Natural killer cell treated with Interleukin-12 subunit alpha and Interleukin-12 subunit beta and Interleukin-15 and Interleukin-18, amount 100 ng/mL, for 72 hours (primary cell): ENCODE measurements around the gene BACH2. TPM values are rescaled to one million over a fixed set of nuclear protein-coding genes. Genes with fewer than 3 reads are reported as not detected.
"Not testable (repeated sequence)": the region's sequence is repeated elsewhere in the genome, so short reads cannot be mapped to it uniquely, and the experiment has no call there.

Experiments
- ATAC-seq, 2 donors: fragments of 150-1000 bp; cut with Tn5 transposase in 1 of 2; sonication (Bioruptor Pico), chemical (Tn5 transposase) in 1 of 2; 2 replicates each; pipeline ENCODE4 v1.10.0; 2021
- DNase-seq: peaks from one replicate; pipeline ENCODE4 v3.0.0; 2022; ENCODE audit warnings: low spot score
- H3K27ac Mint-ChIP-seq, 2 donors: 1 replicate in 1 of 2; 2 replicates in 1 of 2; pipeline ENCODE4 v1.8.0; 2022; ENCODE audit warnings: mixed read lengths in 2 of 2, mild to moderate bottlenecking in 1 of 2, moderate library complexity in 1 of 2
- H3K27me3 Mint-ChIP-seq, 2 donors: 1 replicate in 1 of 2; 2 replicates in 1 of 2; pipeline ENCODE4 v1.8.0; 2022; ENCODE audit warnings: mixed read lengths in 2 of 2
- H3K36me3 Mint-ChIP-seq: one replicate; pipeline ENCODE4 v1.8.0; 2022; ENCODE audit warnings: mixed read lengths
- H3K4me1 Mint-ChIP-seq, 2 donors: 1 replicate in 1 of 2; 2 replicates in 1 of 2; pipeline ENCODE4 v1.8.0; 2022; ENCODE audit warnings: low read depth in 2 of 2, mixed read lengths in 2 of 2, mild to moderate bottlenecking in 1 of 2
- H3K4me3 Mint-ChIP-seq: one replicate; pipeline ENCODE4 v1.8.0; 2022; ENCODE audit warnings: mixed read lengths
- H3K9me3 Mint-ChIP-seq: 2 replicates; pipeline ENCODE4 v1.8.0; 2022; ENCODE audit warnings: mixed read lengths
- total RNA-seq, 2 donors: library from RNA; stranded (reverse); gene quantifications; one replicate each; pipeline ENCODE4 v1.2.3, GENCODE V29; 2022

The BACH2 gene
- total RNA-seq, 2 donors from 2014 or later = 3.1 to 5.8 TPM

GRCh38 chr6:90217506-90218127 lies 79.0 kb downstream of the BACH2 start:
- Mint-ChIP-seq H3K36me3 (peaks cover 2% of the 10 kb centered on the region), H3K27ac (no peak overlapping the region), H3K4me1 (peaks cover 7 to 10% of the 10 kb centered on the region in 2 donors), H3K27me3 (no peaks in the 10 kb centered on the region), H3K9me3 (peaks cover 1% of the 10 kb centered on the region), H3K4me3 (no peak overlapping the region)
- ATAC-seq (no peak), DNase-seq (no peak)

- no peak for DNase-seq
- Mint-ChIP-seq H3K9me3 (no peaks in the 10 kb centered on the region), H3K27ac (peak overlapping the region in 1 of 2 donors; percentile 72), H3K4me3 (no peak overlapping the region), H3K4me1 (peaks cover 7 to 9% of the 10 kb centered on the region in 2 donors), H3K27me3 (no peaks in the 10 kb centered on the region), H3K36me3 (no peaks in the 10 kb centered on the region)
- ATAC-seq = no peak
These were observed 80.3 kb downstream of the BACH2 start for GRCh38 chr6:90216072-90216977.

DNA sequence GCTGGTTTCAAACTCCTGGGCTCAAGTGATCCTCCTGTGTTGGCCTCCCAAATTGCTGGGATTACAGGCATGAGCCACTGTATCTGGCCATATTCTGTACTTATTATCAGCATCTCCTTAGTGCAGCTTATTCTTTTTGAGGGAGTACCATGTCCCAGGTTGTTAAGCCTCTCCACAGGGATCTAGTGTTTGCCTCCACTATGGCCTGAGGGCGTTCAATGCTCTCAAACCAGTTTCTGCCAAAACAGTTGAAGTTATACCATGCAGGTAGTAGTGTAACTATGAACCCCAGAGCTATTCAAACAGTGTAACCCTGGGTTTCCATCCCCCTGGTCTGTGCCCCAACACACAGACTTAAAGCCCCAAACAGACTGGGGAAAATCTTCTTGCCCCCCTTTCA lies 81.7 kb downstream of the BACH2 start:
- DNase-seq (no peak), ATAC-seq (no peak)
- Mint-ChIP-seq H3K27me3 (no peaks in the 10 kb centered on the region), H3K36me3 (no peaks in the 10 kb centered on the region), H3K4me1 (peaks cover 7 to 9% of the 10 kb centered on the region in 2 donors), H3K27ac (no peak overlapping the region), H3K4me3 (no peak overlapping the region), H3K9me3 (no peaks in the 10 kb centered on the region)

GRCh38 chr6:90214461-90214860 lies 82.2 kb downstream of the BACH2 start:
- Mint-ChIP-seq H3K9me3 (no peaks in the 10 kb centered on the region), H3K4me1 (peaks cover 7 to 9% of the 10 kb centered on the region in 2 donors), H3K27ac (no peak overlapping the region), H3K27me3 (no peaks in the 10 kb centered on the region), H3K4me3 (no peak overlapping the region), H3K36me3 (no peaks in the 10 kb centered on the region)
- ATAC-seq (no peak), DNase-seq (no peak)

- peaks cover 9% of the 10 kb centered on the region in 2 donors for H3K4me1 Mint-ChIP-seq
- DNase-seq (no peak), ATAC-seq (no peak)
- H3K9me3 Mint-ChIP-seq = no peaks in the 10 kb centered on the region
- no peaks in the 10 kb centered on the region for H3K36me3 Mint-ChIP-seq
- no peaks in the 10 kb centered on the region for H3K27me3 Mint-ChIP-seq
- H3K27ac Mint-ChIP-seq = no peak overlapping the region
- H3K4me3 Mint-ChIP-seq = no peak overlapping the region
These were observed 84.4 kb downstream of the BACH2 start for GRCh38 chr6:90212274-90212673.

DNA sequence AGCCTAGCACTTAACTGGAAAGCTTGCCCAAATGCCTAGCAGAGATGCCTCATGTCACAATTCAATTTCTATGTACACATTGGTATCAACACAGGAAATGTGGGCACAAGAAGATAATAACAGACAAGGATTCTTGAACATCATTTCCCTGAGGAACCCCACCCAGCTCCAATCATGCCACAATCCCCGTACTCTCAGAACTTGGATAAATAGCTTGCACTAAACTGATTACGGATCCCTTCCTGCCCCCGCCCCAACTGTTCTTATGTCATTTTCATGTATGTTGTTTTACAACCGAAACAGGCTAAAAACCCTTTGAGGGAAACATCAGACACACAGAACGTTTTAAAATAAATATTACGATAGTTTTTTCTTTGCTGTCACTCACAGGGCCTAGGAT lies 87.1 kb downstream of the BACH2 start:
- Mint-ChIP-seq H3K27me3 (no peaks in the 10 kb centered on the region), H3K4me1 (peaks cover 0 to 2% of the 10 kb centered on the region in 2 donors), H3K36me3 (no peaks in the 10 kb centered on the region), H3K27ac (no peak overlapping the region), H3K4me3 (no peak overlapping the region), H3K9me3 (no peaks in the 10 kb centered on the region)
- DNase-seq (no peak), ATAC-seq (no peak)

GRCh38 chr6:90208690-90209089 lies 88.0 kb downstream of the BACH2 start:
- not testable (repeated sequence) for H3K4me3 Mint-ChIP-seq, H3K36me3 Mint-ChIP-seq

GRCh38 chr6:90204327-90205056 lies 92.2 kb downstream of the BACH2 start:
- Mint-ChIP-seq H3K36me3 (no peaks in the 10 kb centered on the region), H3K27me3 (no peaks in the 10 kb centered on the region), H3K4me1 (peaks cover 10 to 12% of the 10 kb centered on the region in 2 donors), H3K27ac (no peak overlapping the region), H3K4me3 (no peak overlapping the region), H3K9me3 (no peaks in the 10 kb centered on the region)
- ATAC-seq = no peak
- DNase-seq = no peak

More at GRCh38 chr6:90208690-90209089, 88.0 kb downstream of the BACH2 start:
- not testable (repeated sequence) for H3K27ac Mint-ChIP-seq, DNase-seq, H3K27me3 Mint-ChIP-seq, ATAC-seq, H3K9me3 Mint-ChIP-seq, H3K4me1 Mint-ChIP-seq

DNA sequence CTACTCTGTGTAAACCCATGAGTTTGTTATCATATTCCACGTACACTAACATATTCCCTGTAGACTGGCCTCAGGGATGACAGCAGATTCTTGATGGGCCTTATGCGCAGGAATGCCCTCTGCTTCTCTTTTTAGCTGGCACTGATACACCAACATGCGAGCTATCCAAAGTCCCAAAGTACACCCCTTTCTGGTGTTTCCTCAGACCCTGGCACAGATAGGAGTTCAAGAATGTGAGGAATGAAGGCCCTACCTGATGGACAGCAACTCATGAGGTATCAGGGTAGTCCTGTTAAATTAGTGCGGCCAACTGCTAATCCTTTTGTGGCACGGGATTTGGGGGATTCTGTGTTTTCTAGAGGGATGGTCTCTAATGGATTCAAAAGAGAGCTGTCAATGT lies 93.0 kb downstream of the BACH2 start:
- Mint-ChIP-seq H3K9me3 (no peaks in the 10 kb centered on the region), H3K27me3 (no peaks in the 10 kb centered on the region), H3K4me3 (no peak overlapping the region), H3K27ac (no peak overlapping the region), H3K36me3 (no peaks in the 10 kb centered on the region), H3K4me1 (peaks cover 8 to 12% of the 10 kb centered on the region in 2 donors)
- no peak for ATAC-seq
- DNase-seq = no peak

GRCh38 chr6:90202156-90202555 lies 94.5 kb downstream of the BACH2 start:
- Mint-ChIP-seq H3K4me3 (peak overlapping the region; percentile 8), H3K4me1 (peaks cover 8 to 12% of the 10 kb centered on the region in 2 donors), H3K36me3 (peaks cover 6% of the 10 kb centered on the region), H3K27ac (peak overlapping the region in 1 of 2 donors; percentile 54), H3K27me3 (no peaks in the 10 kb centered on the region), H3K9me3 (no peaks in the 10 kb centered on the region)
- DNase-seq = no peak
- peak; percentile 70 to 81 for ATAC-seq

- Mint-ChIP-seq H3K4me3 (no peak overlapping the region), H3K9me3 (no peaks in the 10 kb centered on the region), H3K27ac (no peak overlapping the region), H3K36me3 (peaks cover 6% of the 10 kb centered on the region), H3K4me1 (peaks cover 11 to 12% of the 10 kb centered on the region in 2 donors), H3K27me3 (peaks cover 0 to 3% of the 10 kb centered on the region in 2 donors)
- DNase-seq (no peak), ATAC-seq (no peak)
These were observed 96.7 kb downstream of the BACH2 start for GRCh38 chr6:90199900-90200299.

- peaks cover 11 to 12% of the 10 kb centered on the region in 2 donors for H3K4me1 Mint-ChIP-seq
- peaks cover 0 to 3% of the 10 kb centered on the region in 2 donors for H3K27me3 Mint-ChIP-seq
- ATAC-seq (no peak), DNase-seq (no peak)
- no peaks in the 10 kb centered on the region for H3K9me3 Mint-ChIP-seq
- H3K27ac Mint-ChIP-seq = no peak overlapping the region
- H3K4me3 Mint-ChIP-seq = no peak overlapping the region
- peaks cover 6% of the 10 kb centered on the region for H3K36me3 Mint-ChIP-seq
These were observed 97.8 kb downstream of the BACH2 start for GRCh38 chr6:90198758-90199425.

GRCh38 chr6:90197854-90198496 lies 98.7 kb downstream of the BACH2 start:
- H3K27ac Mint-ChIP-seq = no peak overlapping the region
- ATAC-seq = no peak

More at GRCh38 chr6:90197854-90198496, 98.7 kb downstream of the BACH2 start:
- peaks cover 12 to 13% of the 10 kb centered on the region in 2 donors for H3K4me1 Mint-ChIP-seq
- DNase-seq = no peak
- H3K9me3 Mint-ChIP-seq = no peaks in the 10 kb centered on the region
- peaks cover 0 to 3% of the 10 kb centered on the region in 2 donors for H3K27me3 Mint-ChIP-seq
- H3K4me3 Mint-ChIP-seq = no peak overlapping the region
- H3K36me3 Mint-ChIP-seq = peaks cover 6% of the 10 kb centered on the region
